NOMO-1 (cell line): Measurements from ENCODE around the gene SPON2.
A peak's percentile ranks its signal among the peaks of the same experiment; 100 is the strongest.

ENCODE experiments used
- DNase-seq, 2 experiments: peaks; one replicate each; lab custom pipeline; 2025; ENCODE audit not compliant: unreplicated experiment in 2 of 2; lab: John Stamatoyannopoulos, UW

SPON2 gene

GRCh38 chr4:1208970-1209704, 36.8 kb upstream of the SPON2 start:
- no peak for DNase-seq

GRCh38 chr4:1208266-1208961, 36.0 kb upstream of the SPON2 start:
- no peak for DNase-seq

- DNase-seq: no peak
These were observed 35.4 kb upstream of the SPON2 start for GRCh38 chr4:1207603-1208265.

GRCh38 chr4:1207157-1207470, 34.7 kb upstream of the SPON2 start:
- no peak for DNase-seq

GRCh38 chr4:1206299-1207156, 34.1 kb upstream of the SPON2 start:
- DNase-seq: no peak

- DNase-seq: no peak
These were observed 33.4 kb upstream of the SPON2 start for GRCh38 chr4:1205586-1206298.

GRCh38 chr4:1204828-1205585, 32.6 kb upstream of the SPON2 start:
- peak; percentile 30 for DNase-seq

GRCh38 chr4:1204286-1204827, 32.0 kb upstream of the SPON2 start:
- no peak for DNase-seq

- DNase-seq: no peak
These were observed 30.7 kb upstream of the SPON2 start for GRCh38 chr4:1203026-1203616.

- no peak for DNase-seq
These were observed 30.2 kb upstream of the SPON2 start for GRCh38 chr4:1202526-1203011.

GRCh38 chr4:1201851-1202525, 29.6 kb upstream of the SPON2 start:
- DNase-seq: peak; percentile 88 to 97

GRCh38 chr4:1200425-1201035, 28.1 kb upstream of the SPON2 start:
- no peak for DNase-seq

- no peak for DNase-seq
These were observed 27.4 kb upstream of the SPON2 start for GRCh38 chr4:1199556-1200331.

- no peak for DNase-seq
These were observed 25.9 kb upstream of the SPON2 start for GRCh38 chr4:1198098-1198844.

- DNase-seq: no peak
These were observed 24.2 kb upstream of the SPON2 start for GRCh38 chr4:1196421-1197183.

- DNase-seq: no peak
These were observed 23.6 kb upstream of the SPON2 start for GRCh38 chr4:1195891-1196401.
